Upper lobe of left lung (tissue), 4 donors: ENCODE measurements around the gene SRSF8.

Experiments
- CTCF ChIP-seq, 6 experiments: fragments of 450-650 bp in 4 of 6; fragments of 200-600 bp in 2 of 6; sonication (generic) in 2 of 6; IDR thresholded peaks; one replicate each; pipeline ENCODE4 v1.5.1; 2016 to 2019; ENCODE audit warnings: antibody characterized with exemption in 6 of 6
- EP300 ChIP-seq, 4 donors: sonication (generic); formaldehyde crosslinking; IDR thresholded peaks; one replicate each; pipeline ENCODE4 v1.5.1; 2017; ENCODE audit warnings: antibody characterized with exemption in 4 of 4, control low read depth in 2 of 4
- POLR2A ChIP-seq, 4 donors: fragments of 450-650 bp; IDR thresholded peaks; one replicate each; pipeline ENCODE4 v1.5.1; 2016 to 2017; ENCODE audit warnings: antibody characterized with exemption in 4 of 4, mild to moderate bottlenecking in 2 of 4
- POLR2AphosphoS5 ChIP-seq, 2 donors: sonication (generic); formaldehyde crosslinking; IDR thresholded peaks; one replicate each; pipeline ENCODE4 v1.5.1; 2017; ENCODE audit warnings: antibody characterized with exemption in 2 of 2

GRCh38 chr11:95024958-95025357, 41.8 kb upstream of the SRSF8 start, which contains the start of gene KDM4E:
- TF ChIP-seq CTCF (IDR thresholded peaks at IDR 0.05) (no peak), EP300 (IDR thresholded peaks at IDR 0.05) (no peak), POLR2AphosphoS5 (IDR thresholded peaks at IDR 0.05) (no peak), POLR2A (IDR thresholded peaks at IDR 0.05) (no peak)
